Stomach (tissue), 4 donors: Measurements from ENCODE around the gene SMAP1.

ENCODE experiments used
- CTCF ChIP-seq, 7 experiments: fragments of 450-650 bp in 4 of 7; fragments of 200-600 bp in 3 of 7; sonication (generic) in 3 of 7; IDR thresholded peaks; one replicate each; pipeline ENCODE4 v1.5.1; 2016 to 2019; ENCODE audit warnings: antibody characterized with exemption in 7 of 7, control low read depth in 2 of 7, mild to moderate bottlenecking in 1 of 7
- EP300 ChIP-seq: sonication (generic); formaldehyde crosslinking; IDR thresholded peaks from one replicate; pipeline ENCODE4 v1.6.1; 2017; ENCODE audit warnings: antibody characterized with exemption
- POLR2A ChIP-seq, 4 donors: fragments of 450-650 bp; IDR thresholded peaks; one replicate each; pipeline ENCODE4 v1.6.1; 2016; ENCODE audit warnings: antibody characterized with exemption in 4 of 4, control low read depth in 2 of 4, mild to moderate bottlenecking in 1 of 4, moderate library complexity in 1 of 4
- POLR2AphosphoS5 ChIP-seq, 3 donors: sonication (generic); formaldehyde crosslinking; IDR thresholded peaks; one replicate each; pipeline ENCODE4 v1.6.1; 2016; ENCODE audit warnings: antibody characterized with exemption in 3 of 3

GRCh38 chr6:70657706-70658105, 10.0 kb upstream of the SMAP1 start:
- TF ChIP-seq CTCF (IDR thresholded peaks at IDR 0.05) (no peak), POLR2AphosphoS5 (IDR thresholded peaks at IDR 0.05) (no peak), EP300 (no peak), POLR2A (IDR thresholded peaks at IDR 0.05) (no peak)
